Cortex of kidney (tissue), 1 donor: ENCODE data around the gene SLC4A1AP.
"Not testable (repeated sequence)": the region's sequence is repeated elsewhere in the genome, so short reads cannot be mapped to it uniquely, and the experiment has no call there.

Experiments
- DNase-seq: peaks from one replicate; lab custom pipeline; 2025; lab: John Stamatoyannopoulos, UW

The SLC4A1AP gene

DNA sequence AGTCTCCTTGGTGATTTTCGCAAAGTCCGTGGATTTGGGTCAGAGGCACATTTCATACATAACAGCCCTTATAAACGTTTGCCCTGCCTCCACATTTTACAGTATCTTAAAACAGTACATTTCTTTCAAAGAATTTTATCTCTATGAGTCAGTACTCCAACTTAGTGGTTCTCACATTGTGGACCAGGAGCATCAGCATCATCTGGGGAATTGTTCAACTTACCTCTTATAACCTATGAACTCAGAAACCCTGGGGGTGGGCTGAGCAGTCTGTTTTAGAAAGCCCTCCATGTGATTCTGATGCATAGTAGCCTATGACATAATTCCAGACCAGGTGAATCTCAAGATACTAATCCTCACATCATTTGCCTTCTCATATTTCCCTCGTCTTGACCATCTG is 12.6 kb upstream of the SLC4A1AP start:
- DNase-seq = no peak

DNA sequence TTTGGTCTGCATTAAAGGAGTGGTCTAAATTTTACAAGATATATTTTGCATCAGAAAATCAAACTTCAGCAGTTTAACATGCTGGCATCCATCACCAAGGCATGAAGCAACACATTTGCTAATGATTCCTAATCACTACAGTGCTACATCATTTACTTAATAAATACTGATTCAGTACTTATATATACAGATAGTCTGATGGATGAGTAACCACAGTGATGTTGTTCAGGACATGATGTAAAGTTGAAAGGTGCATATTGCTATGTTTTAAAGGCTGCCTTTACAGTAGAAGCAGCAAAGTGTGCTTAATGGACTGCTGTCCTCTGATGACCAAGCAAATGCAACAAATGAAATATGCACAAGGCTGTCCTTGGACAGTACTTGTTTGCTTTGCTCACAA is 11.3 kb upstream of the SLC4A1AP start:
- no peak for DNase-seq

DNA sequence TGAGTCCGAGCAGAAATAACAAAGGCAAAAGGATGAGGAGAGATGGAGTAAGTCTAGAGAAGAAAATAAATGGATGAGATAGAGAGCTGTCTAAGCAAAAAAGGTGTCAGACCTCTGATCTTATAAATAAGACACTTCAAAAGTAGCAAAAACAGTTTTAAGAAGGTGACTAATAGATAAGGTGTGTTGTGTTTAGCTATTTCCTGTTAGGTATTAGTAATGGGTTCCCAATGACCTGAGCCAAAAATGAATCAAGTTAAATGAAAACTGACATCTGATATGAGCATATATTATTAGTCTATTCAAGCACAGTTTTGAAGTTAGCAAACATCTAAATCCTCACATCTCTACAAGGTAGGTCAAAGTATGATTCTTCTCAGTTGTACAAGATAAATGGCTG is 10.9 kb upstream of the SLC4A1AP start:
- no peak for DNase-seq

DNA sequence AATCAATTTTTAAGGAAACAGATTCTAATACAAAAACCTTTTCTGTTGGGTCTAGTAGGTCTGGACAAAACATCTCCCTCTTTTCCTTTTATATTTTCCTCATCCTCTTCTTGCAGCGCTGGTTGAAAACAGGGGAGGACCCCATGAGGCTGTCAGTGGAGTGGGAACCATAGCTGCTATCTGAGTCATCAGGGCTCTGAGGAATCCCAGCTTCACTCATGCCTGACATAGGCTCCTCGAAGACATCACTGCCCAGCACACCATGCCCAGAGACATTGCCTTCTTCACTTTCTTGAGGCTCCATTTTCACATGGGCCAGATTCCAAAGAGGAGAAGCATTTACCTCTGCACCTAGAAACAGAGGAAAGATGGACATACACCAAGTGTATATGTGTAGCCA is 10.3 kb upstream of the SLC4A1AP start:
- DNase-seq = no peak

DNA sequence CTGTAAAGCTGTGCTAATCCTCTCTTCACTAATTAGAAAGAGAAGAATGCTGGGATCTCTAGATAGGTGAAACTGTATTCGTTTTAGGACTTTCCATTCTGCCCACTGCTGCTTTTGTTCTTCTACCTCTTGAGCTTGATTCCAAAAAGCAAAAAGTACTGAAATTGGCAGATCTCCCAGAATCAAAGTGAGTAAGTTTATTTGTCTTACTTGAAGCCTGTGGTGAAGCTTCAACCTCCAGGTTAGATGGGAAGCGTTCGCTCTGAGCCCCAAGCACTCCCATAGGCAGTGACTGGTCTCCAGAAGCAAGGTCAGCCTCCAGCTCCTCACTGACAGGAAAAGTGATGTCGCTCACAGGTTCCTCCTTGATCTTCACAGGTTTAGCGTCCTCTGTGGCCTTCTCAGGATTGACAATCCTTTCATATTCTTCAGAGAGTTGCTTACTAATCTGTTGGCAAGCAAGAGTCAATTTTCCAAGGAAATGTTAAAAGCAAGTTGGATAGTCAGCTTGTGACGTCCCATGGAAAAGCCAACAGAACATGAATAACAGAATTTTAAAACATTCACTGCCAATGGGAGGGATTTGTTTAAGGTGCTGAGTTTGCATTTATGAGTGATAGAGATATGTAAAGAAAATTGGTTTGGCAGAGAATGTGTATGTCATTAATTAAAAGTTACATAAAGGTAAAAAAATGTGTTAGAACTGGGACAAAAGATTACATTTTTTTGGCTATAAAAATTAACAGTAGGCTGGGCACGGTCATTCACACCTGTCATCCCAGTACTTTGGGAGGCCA is 8.3 kb upstream of the SLC4A1AP start:
- DNase-seq = no peak

DNA sequence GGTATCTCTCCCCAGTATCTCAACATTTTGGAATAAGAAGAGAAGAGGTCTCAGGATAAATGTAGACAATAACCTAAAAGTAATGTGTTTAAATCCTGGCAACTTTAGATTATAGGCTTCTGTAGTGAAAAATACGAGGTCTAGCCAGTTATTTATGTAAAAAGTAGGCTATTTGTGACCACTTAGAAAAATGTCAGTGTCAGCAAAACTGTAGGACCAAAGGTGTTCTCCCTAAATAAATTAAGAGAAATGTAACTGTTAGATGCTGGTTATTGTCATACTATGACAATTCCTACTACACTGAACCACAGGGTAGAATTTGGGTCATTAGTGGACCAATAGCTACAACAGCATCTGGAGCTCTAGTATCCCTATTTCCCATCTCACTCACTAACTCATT is 2.3 kb upstream of the SLC4A1AP start:
- DNase-seq = no peak

DNA sequence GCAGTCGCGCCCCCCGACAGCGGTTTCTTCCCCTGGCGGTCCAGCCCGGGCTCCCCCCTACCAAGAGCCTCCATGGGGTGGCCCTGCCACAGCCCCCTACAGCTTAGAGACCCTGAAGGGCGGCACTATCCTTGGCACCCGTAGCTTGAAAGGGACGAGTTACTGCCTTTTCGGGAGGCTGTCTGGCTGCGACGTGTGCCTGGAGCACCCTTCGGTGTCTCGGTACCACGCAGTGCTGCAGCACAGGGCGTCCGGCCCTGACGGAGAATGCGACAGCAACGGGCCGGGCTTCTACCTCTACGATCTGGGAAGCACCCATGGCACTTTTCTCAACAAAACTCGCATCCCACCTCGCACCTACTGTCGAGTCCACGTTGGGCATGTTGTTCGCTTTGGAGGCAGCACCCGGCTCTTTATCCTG is 475 bp downstream of the SLC4A1AP start:
- no peak for DNase-seq

DNA sequence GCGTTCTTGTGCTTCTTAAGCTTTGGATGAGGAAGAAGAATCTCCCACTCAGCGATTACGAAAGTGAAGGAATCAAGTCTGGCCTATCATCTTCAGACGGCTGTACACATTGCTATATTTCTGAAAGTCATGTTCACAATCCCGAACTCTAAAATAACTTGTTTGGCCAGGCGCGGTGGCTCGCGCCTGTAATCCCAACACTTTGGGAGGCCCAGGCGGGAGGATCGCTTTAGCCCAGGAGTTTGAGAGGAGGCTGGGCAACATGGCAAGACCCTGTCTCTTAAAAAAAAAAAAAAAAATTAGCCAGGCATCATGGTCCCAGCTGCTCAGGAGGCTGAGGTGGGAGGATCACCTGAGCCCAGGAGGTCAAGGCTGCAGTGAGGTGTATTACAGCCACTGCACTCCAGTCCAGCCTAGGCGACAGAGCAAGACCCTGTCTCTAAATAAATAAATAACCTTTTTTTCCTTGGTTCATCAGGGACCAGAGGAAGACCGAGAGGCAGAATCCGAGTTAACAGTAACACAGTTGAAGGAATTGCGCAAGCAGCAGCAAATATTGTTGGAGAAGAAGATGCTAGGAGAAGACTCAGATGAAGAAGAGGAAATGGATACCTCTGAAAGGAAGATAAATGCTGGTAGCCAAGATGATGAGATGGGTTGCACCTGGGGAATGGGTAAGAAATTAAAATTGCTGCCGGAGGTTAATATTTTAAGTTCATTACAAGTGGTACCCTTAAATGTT is 1.1 kb downstream of the SLC4A1AP start:
- no peak for DNase-seq

DNA sequence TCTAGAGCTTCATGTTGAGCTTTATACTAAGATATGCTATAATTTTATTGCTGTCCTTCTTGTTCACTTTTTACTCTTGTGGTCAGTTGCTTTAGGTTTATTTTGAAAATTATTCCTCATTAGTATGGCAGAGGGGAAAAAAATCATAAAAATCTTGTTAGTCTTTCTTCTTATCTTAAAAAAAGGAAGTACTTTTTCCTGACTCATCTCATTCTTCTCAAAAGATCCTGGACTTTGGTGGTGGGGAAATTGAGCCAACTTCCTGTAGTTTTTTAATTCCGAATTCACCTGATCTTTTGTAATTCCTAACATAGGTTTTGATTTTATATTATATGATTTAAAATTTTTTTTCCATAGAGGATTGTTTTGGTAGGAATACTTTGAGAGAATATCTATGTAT is 3.8 kb downstream of the SLC4A1AP start:
- no peak for DNase-seq

DNA sequence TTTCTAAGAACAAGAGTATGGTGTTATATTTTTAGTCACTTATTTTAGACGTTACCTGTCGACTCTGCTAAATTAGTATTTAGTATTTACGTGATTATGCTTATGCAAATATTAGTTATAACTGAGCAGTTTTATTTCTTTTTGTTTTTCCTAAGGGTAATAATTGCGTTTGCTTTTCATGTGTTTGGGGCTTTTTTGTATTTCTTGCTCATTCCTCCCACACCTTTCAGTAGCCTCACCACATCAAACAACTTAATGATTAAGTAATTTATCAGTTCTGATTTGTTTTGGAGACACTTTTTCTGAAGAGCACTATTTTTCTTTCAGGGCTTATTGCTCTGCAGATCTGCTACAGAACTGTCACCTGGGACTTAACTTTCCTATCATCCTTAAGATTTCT is 7.5 kb downstream of the SLC4A1AP start:
- DNase-seq = no peak

DNA sequence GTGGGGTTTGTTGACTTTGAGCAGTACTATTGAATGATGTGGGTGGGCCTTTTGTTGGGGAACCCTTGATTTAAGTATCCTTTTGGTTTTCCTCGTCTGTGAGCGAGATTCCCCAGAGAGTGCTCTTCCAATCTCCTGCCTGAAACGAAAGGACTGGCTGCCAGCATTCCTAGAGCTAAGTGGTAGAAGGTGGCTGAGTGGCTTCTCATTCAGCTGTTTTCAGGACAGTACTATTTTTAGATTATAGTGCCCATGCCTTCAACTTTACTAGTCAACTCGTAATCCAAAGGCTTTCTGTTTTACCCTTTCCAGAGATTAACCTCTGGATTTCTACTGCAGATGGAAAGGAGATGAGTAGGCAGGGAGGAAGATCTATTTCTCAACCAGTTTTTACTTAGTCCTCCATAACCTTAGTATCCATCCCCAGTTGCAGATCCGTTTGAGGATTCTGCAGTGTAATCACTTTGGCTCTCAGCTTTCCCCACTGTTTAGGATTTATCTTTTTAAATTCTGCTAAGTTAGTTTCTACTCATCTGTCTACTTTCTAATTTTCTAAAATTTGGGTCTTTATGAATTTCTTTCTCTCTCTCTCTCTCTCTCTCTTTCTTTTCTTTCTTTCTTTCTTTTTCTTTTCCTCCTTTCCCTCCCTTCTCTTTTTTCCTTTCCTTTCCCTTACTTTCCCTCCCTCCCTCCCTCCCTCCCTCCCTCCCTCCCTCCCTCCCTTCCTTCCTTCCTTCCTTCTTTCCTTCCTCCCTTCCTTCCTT is 9.2 kb downstream of the SLC4A1AP start:
- no peak for DNase-seq

DNA sequence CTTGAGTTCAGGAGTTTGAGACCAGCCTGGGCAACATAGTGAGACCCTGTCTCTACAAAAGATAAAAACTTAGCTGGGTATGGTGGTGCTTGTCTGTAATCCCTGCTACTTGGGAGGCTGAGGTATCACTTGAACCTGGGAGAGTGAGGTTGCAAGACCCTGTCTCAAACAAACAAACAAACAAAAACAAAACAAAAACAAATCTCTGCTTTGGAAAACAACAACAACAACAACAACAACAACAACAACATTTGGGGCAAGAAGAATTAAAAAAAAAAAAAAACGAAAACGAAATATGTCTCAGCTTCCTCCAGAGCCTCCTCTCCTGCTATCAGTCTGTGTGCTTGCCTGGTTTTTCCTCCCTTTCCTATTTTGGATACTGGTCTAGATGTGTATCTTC is 16.9 kb downstream of the SLC4A1AP start:
- DNase-seq = no peak

DNA sequence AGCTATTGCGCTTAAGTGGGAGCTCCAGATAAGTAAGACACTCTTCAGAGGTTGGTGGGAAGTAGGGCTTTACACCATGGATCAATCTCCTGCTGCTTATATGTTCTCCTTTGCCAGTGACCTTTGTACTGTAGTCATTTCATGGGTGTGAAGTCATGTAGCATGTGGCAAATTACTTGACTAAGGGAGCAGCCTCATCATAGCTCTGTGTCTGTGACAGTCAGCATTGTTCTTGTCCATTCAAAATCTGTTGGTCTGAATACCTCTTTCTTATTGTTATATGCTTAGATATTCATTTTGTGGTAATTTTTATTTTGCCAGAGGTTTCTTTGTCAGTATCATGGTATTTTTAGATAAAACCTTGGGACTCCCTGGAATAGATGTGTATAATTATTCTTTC is 18.2 kb downstream of the SLC4A1AP start:
- no peak for DNase-seq

DNA sequence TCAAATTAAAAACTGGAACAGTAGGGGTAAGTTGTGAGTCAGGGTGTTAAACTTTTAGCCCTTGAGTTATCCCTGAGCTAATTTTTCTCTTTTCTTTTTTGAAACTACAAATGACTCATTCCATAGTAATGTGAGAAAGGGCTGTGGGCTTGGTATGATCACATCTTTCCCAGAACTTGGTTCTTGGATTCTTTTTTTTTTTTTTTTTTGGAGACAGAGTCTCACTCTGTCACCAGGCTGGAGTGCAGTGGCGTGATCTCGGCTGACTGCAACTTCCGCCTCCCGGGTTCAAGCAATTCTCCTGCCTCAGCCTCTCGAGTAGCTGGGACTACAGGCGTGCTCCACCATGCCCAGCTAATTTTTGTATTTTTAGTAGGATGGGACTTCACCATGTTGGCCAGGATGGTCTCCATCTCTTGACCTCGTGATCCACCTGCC is 18.7 kb downstream of the SLC4A1AP start:
- not testable (repeated sequence) for DNase-seq

DNA sequence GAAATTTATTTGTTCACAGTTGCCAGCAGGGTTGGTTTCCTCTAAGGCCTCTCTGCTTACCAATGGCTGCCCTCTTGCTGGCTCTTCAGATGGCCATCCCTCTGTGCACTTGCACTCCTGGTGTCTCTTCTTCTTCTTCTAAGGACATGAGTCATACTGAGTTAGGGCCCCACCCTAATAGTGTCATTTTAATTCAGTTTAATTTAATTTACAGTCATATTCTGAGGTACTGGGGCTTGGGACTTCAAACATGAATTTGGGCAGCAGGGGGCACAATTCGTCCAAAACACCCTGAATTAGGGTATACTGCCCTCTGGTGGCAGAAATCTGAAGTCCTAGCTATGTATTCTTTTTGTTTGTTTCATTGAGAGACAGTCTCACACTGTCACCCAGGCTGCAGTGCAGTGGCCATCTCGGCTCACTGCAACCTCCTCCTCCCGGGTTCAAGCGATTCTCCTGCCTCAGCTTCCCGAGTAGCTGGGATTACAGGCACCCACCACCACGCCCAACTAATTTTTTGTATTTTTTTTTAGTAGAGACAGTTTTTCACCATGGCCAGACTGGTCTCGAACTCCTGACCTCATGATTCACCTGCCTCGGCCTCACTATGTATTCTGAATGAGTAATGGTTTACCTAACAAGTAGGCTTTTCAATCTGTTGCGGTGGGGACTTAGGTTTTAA is 19.8 kb downstream of the SLC4A1AP start:
- DNase-seq = no peak

DNA sequence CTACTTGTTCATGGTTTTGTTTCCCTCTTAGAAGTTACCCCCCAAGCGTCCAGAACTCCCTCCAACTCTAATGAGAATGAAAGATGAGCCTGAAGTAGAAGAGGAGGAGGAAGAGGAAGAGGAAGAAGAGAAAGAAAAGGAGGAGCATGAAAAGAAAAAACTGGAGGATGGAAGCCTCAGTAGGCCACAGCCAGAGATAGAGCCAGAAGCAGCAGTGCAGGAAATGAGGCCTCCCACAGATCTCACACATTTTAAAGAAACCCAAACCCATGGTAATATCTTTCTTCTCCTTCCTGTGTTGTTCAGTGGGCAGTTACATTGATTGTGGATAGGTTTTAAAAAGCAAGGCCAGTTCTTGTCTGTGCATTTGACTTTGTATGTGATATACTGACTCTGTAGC is 21.3 kb downstream of the SLC4A1AP start:
- DNase-seq = not testable (repeated sequence)

DNA sequence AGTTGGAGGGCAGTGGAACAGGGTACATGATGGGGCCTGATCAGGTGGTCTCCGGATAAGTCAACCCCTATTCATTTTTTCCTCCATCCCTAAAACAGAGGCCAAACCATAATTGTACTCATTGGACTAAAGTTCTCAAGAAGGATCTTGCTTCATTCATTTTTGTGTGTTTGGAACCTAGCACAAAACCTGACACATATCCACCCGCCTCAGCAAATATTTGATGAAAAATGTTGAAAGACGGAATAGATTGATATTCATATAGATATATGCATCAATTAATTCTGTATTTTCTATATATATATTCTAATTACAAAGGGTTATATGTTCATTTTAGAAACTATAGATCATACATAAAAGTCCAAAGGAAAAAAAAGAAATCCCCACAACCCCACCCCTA is 21.9 kb downstream of the SLC4A1AP start:
- no peak for DNase-seq

DNA sequence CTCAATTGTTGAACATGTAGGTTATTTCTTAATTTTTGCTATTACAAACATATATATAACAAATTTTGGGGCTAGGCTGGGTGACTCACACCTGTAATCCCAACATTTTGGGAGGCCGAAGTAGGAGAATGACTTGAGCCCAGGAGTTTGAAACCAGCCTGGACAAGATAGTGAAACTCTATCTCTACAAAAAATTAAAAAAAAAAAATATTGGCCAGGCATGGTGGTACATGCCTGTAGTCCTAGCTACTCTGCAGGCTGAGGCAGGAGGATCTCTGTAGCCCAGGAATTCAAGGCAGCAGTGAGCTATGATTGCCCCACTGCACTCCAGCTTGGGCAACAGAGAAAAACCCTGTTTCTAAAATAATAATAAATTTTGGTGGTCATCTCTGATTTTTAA is 23.5 kb downstream of the SLC4A1AP start:
- DNase-seq = no peak

DNA sequence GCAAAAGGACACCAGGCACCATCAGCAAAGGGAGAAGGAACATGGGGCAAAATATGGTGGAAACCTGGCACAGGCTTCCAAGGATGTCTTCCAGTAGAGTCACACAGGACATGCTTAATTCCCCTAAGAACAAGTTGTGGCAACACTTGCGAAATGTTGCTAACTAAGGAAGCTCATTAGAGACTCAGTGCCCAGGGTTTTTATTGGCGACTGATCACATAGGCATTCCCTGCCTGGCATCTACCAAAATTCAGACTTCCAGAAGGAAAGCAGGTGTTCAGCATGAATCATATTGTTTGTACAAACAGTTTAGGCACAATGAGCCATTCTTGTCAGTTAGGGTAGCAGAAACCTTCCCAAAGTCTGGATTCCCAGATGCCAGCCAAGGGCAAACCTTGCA is 25.7 kb downstream of the SLC4A1AP start:
- DNase-seq = no peak

DNA sequence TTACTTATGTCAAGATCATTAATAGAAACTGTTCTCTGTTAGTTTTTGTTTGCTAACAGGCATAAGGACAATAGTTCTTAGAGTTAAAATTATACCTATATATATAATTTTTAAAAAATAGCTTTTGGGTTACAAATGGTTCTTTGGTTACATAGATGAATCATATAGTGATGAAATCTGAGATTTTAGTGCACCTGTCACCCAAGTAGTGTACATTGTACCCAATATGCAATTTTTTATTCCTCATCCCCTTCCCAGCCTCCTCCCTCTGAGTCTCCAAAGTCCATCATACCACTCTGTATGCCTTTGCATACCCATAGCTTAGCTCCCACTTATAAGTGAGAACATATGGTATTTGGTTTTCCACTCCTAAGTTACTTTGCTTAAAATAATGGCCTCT is 26.4 kb downstream of the SLC4A1AP start:
- no peak for DNase-seq

DNA sequence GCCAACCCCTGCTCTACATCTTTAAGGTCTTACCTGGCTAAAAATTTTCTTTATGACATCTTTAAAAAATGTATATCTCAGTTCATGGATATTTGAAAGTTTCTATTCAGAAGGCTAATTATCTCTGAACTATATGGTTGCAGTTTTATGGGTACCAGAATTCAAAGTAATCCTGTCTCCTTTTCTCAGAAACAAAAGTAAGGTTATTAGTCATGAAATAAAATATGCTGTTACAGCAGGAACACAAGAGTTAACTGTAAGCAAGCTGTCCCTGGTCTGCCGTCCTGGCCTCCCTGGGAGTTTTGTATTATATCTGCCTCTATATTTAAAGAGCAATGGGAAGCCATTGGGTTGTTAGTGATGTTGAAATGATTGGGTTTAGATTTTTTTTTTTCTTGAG is 34.0 kb downstream of the SLC4A1AP start:
- no peak for DNase-seq

DNA sequence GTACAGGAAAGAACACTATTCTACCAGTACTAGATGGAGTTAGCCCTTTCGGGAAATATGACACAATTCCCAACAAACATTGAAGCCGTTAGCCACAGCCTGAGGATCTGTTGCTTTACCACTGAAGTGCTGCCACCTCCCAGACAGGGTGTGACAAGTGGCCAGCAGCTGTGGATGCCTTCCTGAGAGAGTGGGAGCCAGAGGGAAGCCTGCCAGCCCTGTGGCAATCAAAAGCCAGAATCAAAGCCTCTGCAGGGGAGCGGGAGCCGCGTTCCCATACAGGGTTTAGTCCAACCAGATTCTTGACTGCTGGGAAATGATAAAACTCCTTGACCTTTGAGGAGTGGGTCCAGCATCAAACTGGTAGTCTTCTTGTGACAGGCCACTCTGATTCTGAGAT is 38.0 kb downstream of the SLC4A1AP start:
- DNase-seq = no peak
